SK-N-SH (cell line): ENCODE data around the gene LRRC2. TPM values are rescaled to one million over a fixed set of nuclear protein-coding genes. Genes with fewer than 3 reads are reported as not detected.

ENCODE experiments used
- CTCF ChIA-PET: fragments of 300-600, 350-600 bp; formaldehyde crosslinking; extraction: SDS; loops from one replicate; lab custom pipeline; 2021; lab: Yijun Ruan, JAX
- POLR2A ChIA-PET: fragments of 350-600 bp; sonication (Branson Sonifier 250); formaldehyde crosslinking; extraction: SDS; loops from one replicate; lab custom pipeline; 2020; ENCODE audit warnings: antibody characterized with exemption, inconsistent platforms; lab: Yijun Ruan, JAX
- DNase-seq: peaks from one replicate; pipeline ENCODE4 v3.0.0; 2012
- H2AFZ ChIP-seq: fragments of 200-600 bp; sonication (generic); 2 replicates; pipeline ENCODE4 v1.8.1; 2016; ENCODE audit warnings: antibody characterized with exemption, mild to moderate bottlenecking, low read depth
- H3F3A ChIP-seq: fragments of 200-600 bp; sonication (generic); replicated peaks from 2 replicates; pipeline ENCODE3; 2016; ENCODE audit warnings: antibody characterized with exemption, mild to moderate bottlenecking; ENCODE audit not compliant: insufficient read depth
- H3K27ac ChIP-seq, 2 experiments: fragments of 200-500 bp in 1 of 2; fragments of 200-600 bp in 1 of 2; sonication (Bioruptor generic) in 1 of 2; sonication (generic), shearing (Covaris generic) in 1 of 2; 2 replicates each; pipeline versions ENCODE4 v1.5.1 to v1.6.1; 2014 to 2016; ENCODE audit warnings: low read depth in 2 of 2, inconsistent platforms in 1 of 2, low read length in 1 of 2, mild to moderate bottlenecking in 1 of 2, mixed read lengths in 1 of 2
- H3K27me3 ChIP-seq: fragments of 200-600 bp; sonication (generic), shearing (Covaris generic); 2 replicates; pipeline ENCODE4 v1.6.1; 2016; ENCODE audit warnings: mixed run types; ENCODE audit not compliant: insufficient read depth
- H3K36me3 ChIP-seq, 2 experiments: fragments of 200-500 bp in 1 of 2; fragments of 200-600 bp in 1 of 2; sonication (Bioruptor generic) in 1 of 2; sonication (generic) in 1 of 2; replicated peaks in 1 of 2; 2 replicates each; pipeline versions ENCODE3 to v1.5.1; 2014 to 2016; ENCODE audit warnings: low read length in 1 of 2, mild to moderate bottlenecking in 1 of 2; ENCODE audit not compliant: insufficient read depth in 2 of 2, control insufficient read depth in 1 of 2
- H3K4me1 ChIP-seq, 2 experiments: fragments of 200-500 bp in 1 of 2; fragments of 200-600 bp in 1 of 2; sonication (Bioruptor generic) in 1 of 2; sonication (generic), shearing (Covaris generic) in 1 of 2; 2 replicates each; pipeline versions ENCODE4 v1.5.1 to v1.6.1; 2014 to 2016; ENCODE audit warnings: low read depth in 1 of 2, low read length in 1 of 2, mixed run types in 1 of 2; ENCODE audit not compliant: insufficient read depth in 2 of 2, control insufficient read depth in 1 of 2
- H3K4me2 ChIP-seq: fragments of 200-600 bp; sonication (generic), shearing (Covaris generic); 2 replicates; pipeline ENCODE4 v1.6.1; 2017; ENCODE audit warnings: mixed run types
- H3K4me3 ChIP-seq, 2 experiments: fragments of 200-500 bp in 1 of 2; fragments of 200-600 bp in 1 of 2; sonication (Bioruptor generic) in 1 of 2; sonication (generic), shearing (Covaris generic) in 1 of 2; 2 replicates each; pipeline versions ENCODE4 v1.5.1 to v1.8.1; 2014 to 2016; ENCODE audit warnings: low read depth in 2 of 2, inconsistent platforms in 1 of 2, low read length in 1 of 2, mild to moderate bottlenecking in 1 of 2, mixed read lengths in 1 of 2, moderate library complexity in 1 of 2
- H3K79me2 ChIP-seq: fragments of 200-600 bp; sonication (generic); 2 replicates; pipeline ENCODE4 v1.8.1; 2017; ENCODE audit warnings: mild to moderate bottlenecking; ENCODE audit not compliant: insufficient read depth
- H3K9ac ChIP-seq: fragments of 200-600 bp; sonication (generic); 2 replicates; pipeline ENCODE4 v1.6.1; 2017; ENCODE audit warnings: mixed run types
- H3K9me2 ChIP-seq: fragments of 200-600 bp; sonication (generic); 2 replicates; pipeline ENCODE4 v1.6.1; 2017; ENCODE audit warnings: mixed run types
- H3K9me3 ChIP-seq: fragments of 200-600 bp; sonication (generic); 2 replicates; pipeline ENCODE4 v1.6.1; 2017; ENCODE audit warnings: mixed run types, mild to moderate bottlenecking, moderate library complexity
- H4K20me1 ChIP-seq: fragments of 200-600 bp; sonication (generic); 2 replicates; pipeline ENCODE4 v1.6.1; 2017; ENCODE audit warnings: mild to moderate bottlenecking, mixed run types; ENCODE audit not compliant: insufficient read depth
- CHD2 ChIP-seq: fragments of 150-350 bp; IDR thresholded peaks from 2 replicates; pipeline ENCODE4 v1.6.1; 2018; ENCODE audit warnings: low read length; ENCODE audit not compliant: partially characterized antibody
- ELF1 ChIP-seq: IDR thresholded peaks from 2 replicates; pipeline ENCODE4 v1.4.0; 2012
- EP300 ChIP-seq, 2 experiments: IDR thresholded peaks; 2 replicates each; pipeline versions ENCODE4 v1.4.0 to v1.6.1; 2012; ENCODE audit warnings: borderline replicate concordance in 1 of 2, low read depth in 1 of 2, low read length in 1 of 2
- FOSL2 ChIP-seq: IDR thresholded peaks from 2 replicates; pipeline ENCODE4 v1.4.0; 2012; ENCODE audit warnings: low read depth, mild to moderate bottlenecking, moderate library complexity, borderline replicate concordance
- FOXM1 ChIP-seq: IDR thresholded peaks from 2 replicates; pipeline ENCODE4 v1.4.0; 2012; ENCODE audit warnings: low read depth, mild to moderate bottlenecking
- GABPA ChIP-seq: IDR thresholded peaks from 2 replicates; pipeline ENCODE4 v1.4.0; 2012; ENCODE audit warnings: low read depth, mild to moderate bottlenecking
- JUND ChIP-seq: IDR thresholded peaks from 2 replicates; pipeline ENCODE4 v1.4.0; 2012
- MEF2A ChIP-seq: IDR thresholded peaks from 2 replicates; pipeline ENCODE4 v1.4.0; 2012; ENCODE audit warnings: low read depth, borderline replicate concordance
- NFIC ChIP-seq: IDR thresholded peaks from 2 replicates; pipeline ENCODE4 v1.4.0; 2012; ENCODE audit warnings: borderline replicate concordance
- NRF1 ChIP-seq: IDR thresholded peaks from 2 replicates; pipeline ENCODE4 v1.6.1; 2012; ENCODE audit warnings: low read depth, mild to moderate bottlenecking, low read length
- POLR2AphosphoS5 ChIP-seq: IDR thresholded peaks from 2 replicates; pipeline ENCODE4 v1.6.1; 2012; ENCODE audit warnings: low read depth, low read length
- RCOR1 ChIP-seq: fragments of 150-350 bp; IDR thresholded peaks from 2 replicates; pipeline ENCODE4 v1.6.1; 2017; ENCODE audit warnings: antibody characterized with exemption, low read length
- RXRA ChIP-seq: IDR thresholded peaks from 2 replicates; pipeline ENCODE4 v1.4.0; 2012; ENCODE audit warnings: low read depth, mild to moderate bottlenecking, borderline replicate concordance
- SIN3A ChIP-seq: IDR thresholded peaks from 2 replicates; pipeline ENCODE4 v1.6.1; 2012; ENCODE audit warnings: low read depth, mild to moderate bottlenecking, low read length, moderate library complexity, borderline replicate concordance
- TAF1 ChIP-seq: IDR thresholded peaks from 2 replicates; pipeline ENCODE4 v1.6.1; 2012; ENCODE audit warnings: low read depth, mild to moderate bottlenecking, low read length, moderate library complexity, borderline replicate concordance
- TCF12 ChIP-seq: IDR thresholded peaks from 2 replicates; pipeline ENCODE4 v1.4.0; 2012
- USF2 ChIP-seq: fragments of 150-350 bp; IDR thresholded peaks from 2 replicates; pipeline ENCODE4 v1.6.1; 2017; ENCODE audit warnings: antibody characterized with exemption, low read length, low read depth, borderline replicate concordance
- ZBTB33 ChIP-seq: IDR thresholded peaks from 2 replicates; pipeline ENCODE4 v1.4.0; 2012; ENCODE audit warnings: low read depth, borderline replicate concordance
- WGBS: methylation state at CpG from one replicate; pipeline ENCODE4 v1.1.6; 2017; ENCODE audit warnings: low lambda C conversion rate; 5-methylcytosine and 5-hydroxymethylcytosine counted together
- polyA plus RNA-seq, 3 experiments: library from polyadenylated mRNA; depleted of rRNA; stranded (reverse); fragments of >200 nt; gene quantifications; 2 replicates each; pipeline ENCODE4 v1.2.3, GENCODE V29; 2012
- TF ChIP-seq, protein P1 (sequence below): IDR thresholded peaks from 2 replicates; pipeline ENCODE4 v1.6.1; 2012; ENCODE audit warnings: mild to moderate bottlenecking, low read depth, low read length, moderate library complexity

LRRC2 gene
- polyA plus RNA-seq, 1 of the 3 experiments (the other 2 are of a cell fraction), result 0.13 TPM

GRCh38 chr3:46541835-46542234 lies 24.3 kb downstream of the LRRC2 start:
- ChIA-PET CTCF (interaction anchor here (0.7 to 6.0 kb wide), 4 partner anchors 10 to 53 kb away, joined by 3 to 50 read pairs (median 6); no protein-coding TSS in a partner anchor), POLR2A (no interaction called here)
- H3K9me2 ChIP-seq, result no peaks in the 10 kb centered on the region
- H4K20me1 ChIP-seq, result no peaks in the 10 kb centered on the region
- no peaks in the 10 kb centered on the region for H3K79me2 ChIP-seq
- no peak overlapping the region for H3K4me2 ChIP-seq
- H3K9me3 ChIP-seq, result no peaks in the 10 kb centered on the region
- H3K9ac ChIP-seq, result no peak overlapping the region
- WGBS, result 89% methylated on average over 1 of the region's 1 CpG
- DNase-seq, result no peak
- H3K27ac ChIP-seq, result no peak overlapping the region
- no peak overlapping the region for H2AFZ ChIP-seq
- no peaks in the 10 kb centered on the region; the same call in 1 of the 2 replicates for H3K27me3 ChIP-seq
- H3K4me3 ChIP-seq, result no peak overlapping the region
- H3K36me3 ChIP-seq, result no peaks in the 10 kb centered on the region
- no peak for TF ChIP-seq RCOR1
- no peak for TF ChIP-seq MEF2A
- no peak for TF ChIP-seq POLR2AphosphoS5
- TF ChIP-seq, protein P1, sequence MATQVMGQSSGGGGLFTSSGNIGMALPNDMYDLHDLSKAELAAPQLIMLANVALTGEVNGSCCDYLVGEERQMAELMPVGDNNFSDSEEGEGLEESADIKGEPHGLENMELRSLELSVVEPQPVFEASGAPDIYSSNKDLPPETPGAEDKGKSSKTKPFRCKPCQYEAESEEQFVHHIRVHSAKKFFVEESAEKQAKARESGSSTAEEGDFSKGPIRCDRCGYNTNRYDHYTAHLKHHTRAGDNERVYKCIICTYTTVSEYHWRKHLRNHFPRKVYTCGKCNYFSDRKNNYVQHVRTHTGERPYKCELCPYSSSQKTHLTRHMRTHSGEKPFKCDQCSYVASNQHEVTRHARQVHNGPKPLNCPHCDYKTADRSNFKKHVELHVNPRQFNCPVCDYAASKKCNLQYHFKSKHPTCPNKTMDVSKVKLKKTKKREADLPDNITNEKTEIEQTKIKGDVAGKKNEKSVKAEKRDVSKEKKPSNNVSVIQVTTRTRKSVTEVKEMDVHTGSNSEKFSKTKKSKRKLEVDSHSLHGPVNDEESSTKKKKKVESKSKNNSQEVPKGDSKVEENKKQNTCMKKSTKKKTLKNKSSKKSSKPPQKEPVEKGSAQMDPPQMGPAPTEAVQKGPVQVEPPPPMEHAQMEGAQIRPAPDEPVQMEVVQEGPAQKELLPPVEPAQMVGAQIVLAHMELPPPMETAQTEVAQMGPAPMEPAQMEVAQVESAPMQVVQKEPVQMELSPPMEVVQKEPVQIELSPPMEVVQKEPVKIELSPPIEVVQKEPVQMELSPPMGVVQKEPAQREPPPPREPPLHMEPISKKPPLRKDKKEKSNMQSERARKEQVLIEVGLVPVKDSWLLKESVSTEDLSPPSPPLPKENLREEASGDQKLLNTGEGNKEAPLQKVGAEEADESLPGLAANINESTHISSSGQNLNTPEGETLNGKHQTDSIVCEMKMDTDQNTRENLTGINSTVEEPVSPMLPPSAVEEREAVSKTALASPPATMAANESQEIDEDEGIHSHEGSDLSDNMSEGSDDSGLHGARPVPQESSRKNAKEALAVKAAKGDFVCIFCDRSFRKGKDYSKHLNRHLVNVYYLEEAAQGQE, result no peak
- TF ChIP-seq ZBTB33, result no peak
- no peak for TF ChIP-seq EP300 (IDR thresholded peaks at IDR 0.05; ENCODE audit: borderline replicate concordance in 1 of 2, low read depth in 1 of 2, low read length in 1 of 2)
- no peak for TF ChIP-seq FOSL2
- no peak for TF ChIP-seq JUND
- H3F3A ChIP-seq, result no peaks in the 10 kb centered on the region
- H3K4me1 ChIP-seq, result peaks cover 0 to 3% of the 10 kb centered on the region in 2 experiments; a peak in 1 of 4 replicates

GRCh38 chr3:46540550-46540949 lies 25.6 kb downstream of the LRRC2 start:
- CTCF ChIA-PET, result interaction anchor here (1.0 to 6.0 kb wide), 2 partner anchors 8 to 52 kb away, joined by 4 to 50 read pairs; no protein-coding TSS in a partner anchor
- H3K9ac ChIP-seq, result no peak overlapping the region
- H3K4me1 ChIP-seq, result peaks cover 0 to 3% of the 10 kb centered on the region in 2 experiments; a peak in 1 of 4 replicates
- TF ChIP-seq RCOR1 (no peak), RXRA (no peak), NRF1 (no peak), ZBTB33 (no peak), TCF12 (no peak), CHD2 (no peak), FOSL2 (no peak), EP300 (IDR thresholded peaks at IDR 0.05; ENCODE audit: borderline replicate concordance in 1 of 2, low read depth in 1 of 2, low read length in 1 of 2) (no peak), ELF1 (no peak), USF2 (no peak), NFIC (no peak), SIN3A (no peak), TAF1 (no peak), FOXM1 (no peak), GABPA (no peak), MEF2A (no peak)

More at GRCh38 chr3:46540550-46540949, 25.6 kb downstream of the LRRC2 start:
- Histone ChIP-seq H3K9me2 (no peaks in the 10 kb centered on the region), H3F3A (no peaks in the 10 kb centered on the region), H3K27ac (no peak overlapping the region), H3K4me3 (no peak overlapping the region), H2AFZ (no peak overlapping the region), H3K9me3 (no peaks in the 10 kb centered on the region), H3K36me3 (no peaks in the 10 kb centered on the region), H3K79me2 (no peaks in the 10 kb centered on the region), H3K27me3 (no peaks in the 10 kb centered on the region), H4K20me1 (no peaks in the 10 kb centered on the region), H3K4me2 (no peak overlapping the region)
- 83% methylated on average over 3 of the region's 4 CpGs for WGBS
- POLR2A ChIA-PET, result no interaction called here
- no peak for DNase-seq
